Astrocyte (in vitro differentiated cells and primary cell): ENCODE results near the gene SIK1. TPM values are rescaled to one million over a fixed set of nuclear protein-coding genes. Genes with fewer than 3 reads are reported as not detected.
"Not testable (repeated sequence)": the region's sequence is repeated elsewhere in the genome, so short reads cannot be mapped to it uniquely, and the experiment has no call there.

Experiments
- DNase-seq: peaks from one replicate; pipeline ENCODE4 v3.0.0-alpha.2; 2010; ENCODE audit warnings: low read depth
- FAIRE-seq: peaks from 2 replicates; lab custom pipeline; 2011; peaks lifted over from hg19 to GRCh38; lab: Jason Lieb, UNC
- H2AFZ ChIP-seq: 2 replicates; pipeline ENCODE4 v1.6.0; 2012; ENCODE audit warnings: low read depth, low read length, inconsistent platforms
- H3K27ac ChIP-seq: 2 replicates; pipeline ENCODE4 v1.5.1; 2011; ENCODE audit warnings: low read depth, low read length, inconsistent platforms
- H3K27me3 ChIP-seq: 2 replicates; pipeline ENCODE4 v1.6.0; 2011; ENCODE audit warnings: low read length, inconsistent platforms; ENCODE audit not compliant: insufficient read depth
- H3K36me3 ChIP-seq: 2 replicates; pipeline ENCODE4 v1.5.1; 2011; ENCODE audit warnings: low read length, inconsistent platforms; ENCODE audit not compliant: insufficient read depth
- H3K4me1 ChIP-seq: 2 replicates; pipeline ENCODE4 v1.5.1; 2011; ENCODE audit warnings: low read length, inconsistent platforms; ENCODE audit not compliant: insufficient read depth
- H3K4me2 ChIP-seq: 2 replicates; pipeline ENCODE4 v1.6.0; 2012; ENCODE audit warnings: low read length, inconsistent platforms
- H3K4me3 ChIP-seq: 2 replicates; pipeline ENCODE4 v1.5.1; 2011; ENCODE audit warnings: low read depth, mild to moderate bottlenecking, low read length, inconsistent platforms; ENCODE audit not compliant: insufficient read depth
- H3K79me2 ChIP-seq: 2 replicates; pipeline ENCODE4 v1.6.0; 2012; ENCODE audit warnings: mild to moderate bottlenecking, low read length, inconsistent platforms; ENCODE audit not compliant: insufficient read depth
- H3K9ac ChIP-seq: 2 replicates; pipeline ENCODE4 v1.6.0; 2012; ENCODE audit warnings: mild to moderate bottlenecking, low read length, inconsistent platforms
- H3K9me3 ChIP-seq: 2 replicates; pipeline ENCODE4 v1.5.1; 2012; ENCODE audit warnings: low read depth, mild to moderate bottlenecking, low read length, inconsistent platforms; ENCODE audit not compliant: insufficient read depth
- H4K20me1 ChIP-seq: 2 replicates; pipeline ENCODE4 v1.6.0; 2012; ENCODE audit warnings: low read length, inconsistent platforms; ENCODE audit not compliant: insufficient read depth
- H3K27ac Mint-ChIP-seq: one replicate; pipeline ENCODE4 v1.8.0; 2021; ENCODE audit warnings: mild to moderate bottlenecking, mixed read lengths; ENCODE audit not compliant: unreplicated experiment
- H3K27me3 Mint-ChIP-seq: one replicate; pipeline ENCODE4 v1.8.0; 2021; ENCODE audit warnings: low read depth, mixed read lengths; ENCODE audit not compliant: unreplicated experiment
- H3K36me3 Mint-ChIP-seq: one replicate; pipeline ENCODE4 v1.8.0; 2021; ENCODE audit warnings: low read depth, mixed read lengths; ENCODE audit not compliant: unreplicated experiment
- H3K4me1 Mint-ChIP-seq: one replicate; pipeline ENCODE4 v1.8.0; 2021; ENCODE audit warnings: low read depth, mixed read lengths; ENCODE audit not compliant: unreplicated experiment
- H3K4me3 Mint-ChIP-seq: one replicate; pipeline ENCODE4 v1.8.0; 2021; ENCODE audit warnings: mild to moderate bottlenecking, moderate library complexity, mixed read lengths; ENCODE audit not compliant: unreplicated experiment
- H3K9me3 Mint-ChIP-seq: one replicate; pipeline ENCODE4 v1.8.0; 2021; ENCODE audit warnings: mild to moderate bottlenecking, mixed read lengths; ENCODE audit not compliant: unreplicated experiment
- total RNA-seq: library from RNA; stranded (reverse); gene quantifications from 2 replicates; pipeline ENCODE4 v1.2.1, GENCODE V29; 2021

SIK1 gene
- total RNA-seq, 1 donor from 2014 or later = 68.0 TPM

- not testable (repeated sequence) for H4K20me1 ChIP-seq, DNase-seq, H3K27me3 Mint-ChIP-seq, H3K27ac ChIP-seq, FAIRE-seq, H3K79me2 ChIP-seq, H3K36me3 Mint-ChIP-seq, H3K9ac ChIP-seq, H2AFZ ChIP-seq, H3K4me1 Mint-ChIP-seq, H3K9me3 ChIP-seq, H3K4me2 ChIP-seq, H3K4me3 Mint-ChIP-seq, H3K4me3 ChIP-seq, H3K9me3 Mint-ChIP-seq, H3K36me3 ChIP-seq, H3K27ac Mint-ChIP-seq, H3K4me1 ChIP-seq, H3K27me3 ChIP-seq
Observed at GRCh38 chr21:43439316-43440075, 12.6 kb upstream of the SIK1 start.

DNA sequence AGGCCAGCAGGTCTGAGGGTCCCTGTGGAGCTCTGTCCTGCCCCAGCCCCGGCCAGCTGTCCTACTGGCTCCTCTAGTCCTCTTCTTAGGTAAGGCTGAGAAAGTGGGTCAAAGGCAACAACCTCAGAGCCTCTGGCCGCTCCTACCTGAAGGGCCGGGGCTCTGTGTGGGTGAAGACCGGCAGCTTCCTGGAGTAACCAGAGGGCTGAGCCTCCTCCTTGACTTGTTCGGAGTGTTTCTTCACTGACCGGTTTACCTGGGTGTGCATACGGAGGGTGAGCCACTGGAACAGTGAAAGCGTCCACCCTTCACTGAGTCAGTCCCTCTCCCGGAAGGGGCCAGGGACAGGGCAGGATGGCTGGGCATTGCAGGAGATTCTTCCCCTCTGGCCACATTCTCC lies 9.3 kb upstream of the SIK1 start:
- H3K4me1 ChIP-seq, H3K27me3 ChIP-seq, H3K36me3 Mint-ChIP-seq, H3K36me3 ChIP-seq, H3K9ac ChIP-seq, H3K4me3 Mint-ChIP-seq, H2AFZ ChIP-seq, H3K9me3 ChIP-seq, H3K9me3 Mint-ChIP-seq, DNase-seq, FAIRE-seq, H3K27me3 Mint-ChIP-seq, H3K4me1 Mint-ChIP-seq, H3K4me3 ChIP-seq, H3K27ac ChIP-seq, H3K79me2 ChIP-seq, H4K20me1 ChIP-seq, H3K27ac Mint-ChIP-seq, H3K4me2 ChIP-seq: not testable (repeated sequence)

DNA sequence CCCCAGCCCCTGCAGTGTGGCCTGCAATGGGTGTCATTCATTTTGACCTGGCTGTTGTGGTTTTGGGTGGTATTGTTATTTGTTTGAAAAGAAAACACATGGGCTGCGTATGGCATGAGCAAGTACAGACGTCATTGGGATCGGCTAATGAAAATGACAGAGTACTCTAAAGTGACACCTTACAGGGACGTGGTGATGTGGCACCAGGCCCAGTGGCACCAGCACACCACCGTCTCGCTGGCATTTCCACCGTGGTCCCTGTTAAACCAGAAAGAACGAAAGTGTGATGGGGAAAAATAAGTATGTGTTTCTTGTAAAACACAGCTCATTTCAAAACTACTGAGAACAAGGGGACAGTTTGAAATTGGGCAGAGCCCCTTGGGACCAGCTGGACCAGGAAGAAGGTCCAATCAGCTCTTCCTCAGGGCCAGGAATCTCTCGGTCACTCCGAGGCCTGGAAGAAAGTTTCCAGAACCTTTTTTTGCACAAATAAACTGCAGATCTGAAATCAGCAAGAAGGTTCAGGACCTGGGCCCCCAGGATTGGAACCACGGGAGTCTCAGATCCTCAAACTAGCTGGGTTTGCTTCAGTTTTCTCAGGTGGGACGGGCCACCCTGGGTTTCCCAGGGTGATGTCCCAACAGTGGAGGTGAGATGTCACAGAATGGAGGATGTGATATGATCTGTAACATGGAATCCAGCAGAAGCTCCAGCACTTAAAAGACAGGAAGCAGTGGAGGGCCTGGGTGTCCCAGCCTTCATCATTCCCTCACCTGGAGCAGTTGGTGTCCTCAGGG lies 6.6 kb upstream of the SIK1 start:
- not testable (repeated sequence) for H3K4me1 ChIP-seq, H3K9ac ChIP-seq, DNase-seq, H3K79me2 ChIP-seq, H2AFZ ChIP-seq, H3K9me3 Mint-ChIP-seq, H3K9me3 ChIP-seq, H3K27ac ChIP-seq, H3K27me3 ChIP-seq, H3K4me3 ChIP-seq, FAIRE-seq, H3K36me3 Mint-ChIP-seq, H3K4me3 Mint-ChIP-seq, H3K27me3 Mint-ChIP-seq, H3K4me1 Mint-ChIP-seq, H3K4me2 ChIP-seq, H4K20me1 ChIP-seq, H3K27ac Mint-ChIP-seq, H3K36me3 ChIP-seq

DNA sequence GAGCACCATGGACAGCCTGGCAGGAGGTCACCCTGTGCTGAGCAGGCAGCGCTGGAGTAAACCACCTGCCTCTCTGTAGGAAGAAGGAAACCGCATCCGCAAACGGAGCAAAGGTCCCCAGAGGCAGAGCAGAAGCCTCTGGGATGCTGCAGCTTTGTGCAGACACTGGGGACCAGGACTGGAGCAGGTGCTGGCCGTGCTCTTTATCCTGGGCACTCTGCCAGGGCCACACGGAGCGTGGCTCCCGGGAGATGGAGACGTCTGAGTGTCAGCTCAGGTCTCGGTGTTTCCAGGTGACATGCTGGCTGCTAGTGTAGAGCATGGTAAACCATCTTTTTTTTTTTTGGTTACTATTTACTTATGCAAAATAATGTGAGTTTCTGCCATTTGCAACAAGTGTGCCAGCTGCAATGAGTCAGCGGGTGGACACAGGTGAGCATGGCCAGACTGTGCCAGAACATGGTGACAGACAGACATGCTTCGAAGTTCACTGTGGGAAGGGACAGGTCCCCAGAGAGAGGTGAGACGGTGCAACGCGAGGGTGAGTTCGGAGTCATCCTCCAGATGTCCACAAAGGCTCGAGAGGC lies 4.0 kb upstream of the SIK1 start:
- H3K27me3 Mint-ChIP-seq, H4K20me1 ChIP-seq, H3K9me3 ChIP-seq, H3K27me3 ChIP-seq, FAIRE-seq, H3K27ac Mint-ChIP-seq, H3K4me3 Mint-ChIP-seq, H3K4me2 ChIP-seq, H3K9ac ChIP-seq, H3K36me3 ChIP-seq, H3K4me1 ChIP-seq, H3K36me3 Mint-ChIP-seq, H3K27ac ChIP-seq, DNase-seq, H3K9me3 Mint-ChIP-seq, H3K79me2 ChIP-seq, H3K4me3 ChIP-seq, H2AFZ ChIP-seq, H3K4me1 Mint-ChIP-seq: not testable (repeated sequence)

DNA sequence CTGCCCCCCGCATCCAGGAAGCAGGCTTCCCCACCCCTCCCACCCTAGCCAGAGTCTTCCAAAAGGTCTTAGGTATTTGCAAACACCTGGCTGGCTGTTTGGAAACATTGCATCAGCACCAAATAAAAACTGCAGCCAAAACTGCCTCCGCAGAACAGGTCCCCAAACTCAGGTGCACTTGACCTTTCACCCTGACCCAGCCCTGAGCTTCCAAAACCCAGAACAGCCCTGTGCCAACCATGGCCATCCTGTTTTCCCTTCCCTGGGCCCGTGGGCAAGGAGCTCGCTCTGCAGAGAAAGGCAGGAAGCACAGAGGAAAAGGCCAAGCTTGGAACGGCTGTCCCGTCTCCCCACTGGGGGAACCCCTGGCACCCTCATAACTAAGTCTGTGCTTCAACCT lies 2.0 kb upstream of the SIK1 start:
- H3K9me3 Mint-ChIP-seq, H3K27me3 ChIP-seq, H2AFZ ChIP-seq, H3K9ac ChIP-seq, DNase-seq, H3K4me3 ChIP-seq, H3K9me3 ChIP-seq, H3K4me2 ChIP-seq, H3K36me3 ChIP-seq, H3K4me3 Mint-ChIP-seq, FAIRE-seq, H3K27ac Mint-ChIP-seq, H3K27ac ChIP-seq, H3K4me1 ChIP-seq, H3K4me1 Mint-ChIP-seq, H3K36me3 Mint-ChIP-seq, H4K20me1 ChIP-seq, H3K79me2 ChIP-seq, H3K27me3 Mint-ChIP-seq: not testable (repeated sequence)

- not testable (repeated sequence) for H3K27me3 ChIP-seq, H3K27me3 Mint-ChIP-seq, H3K9me3 ChIP-seq, DNase-seq, H4K20me1 ChIP-seq, H3K27ac ChIP-seq, H3K9ac ChIP-seq, H3K36me3 Mint-ChIP-seq, H3K4me3 Mint-ChIP-seq, FAIRE-seq, H3K4me2 ChIP-seq, H2AFZ ChIP-seq, H3K36me3 ChIP-seq, H3K4me1 Mint-ChIP-seq, H3K4me3 ChIP-seq, H3K79me2 ChIP-seq, H3K9me3 Mint-ChIP-seq, H3K27ac Mint-ChIP-seq, H3K4me1 ChIP-seq
Observed at GRCh38 chr21:43427242-43427559, 270 bp upstream of the SIK1 start.
